GM12801 (cell line): Measurements from ENCODE around the gene RARS1.

Experiments
- CTCF ChIP-seq: IDR thresholded peaks from one replicate; pipeline ENCODE4 v1.5.1; 2011; ENCODE audit warnings: control low read depth; ENCODE audit not compliant: insufficient read length; ENCODE audit errors: extremely low read depth

RARS1 gene

GRCh38 chr5:168527756-168528295, 41.6 kb downstream of the RARS1 start:
- TF ChIP-seq CTCF: no peak

DNA sequence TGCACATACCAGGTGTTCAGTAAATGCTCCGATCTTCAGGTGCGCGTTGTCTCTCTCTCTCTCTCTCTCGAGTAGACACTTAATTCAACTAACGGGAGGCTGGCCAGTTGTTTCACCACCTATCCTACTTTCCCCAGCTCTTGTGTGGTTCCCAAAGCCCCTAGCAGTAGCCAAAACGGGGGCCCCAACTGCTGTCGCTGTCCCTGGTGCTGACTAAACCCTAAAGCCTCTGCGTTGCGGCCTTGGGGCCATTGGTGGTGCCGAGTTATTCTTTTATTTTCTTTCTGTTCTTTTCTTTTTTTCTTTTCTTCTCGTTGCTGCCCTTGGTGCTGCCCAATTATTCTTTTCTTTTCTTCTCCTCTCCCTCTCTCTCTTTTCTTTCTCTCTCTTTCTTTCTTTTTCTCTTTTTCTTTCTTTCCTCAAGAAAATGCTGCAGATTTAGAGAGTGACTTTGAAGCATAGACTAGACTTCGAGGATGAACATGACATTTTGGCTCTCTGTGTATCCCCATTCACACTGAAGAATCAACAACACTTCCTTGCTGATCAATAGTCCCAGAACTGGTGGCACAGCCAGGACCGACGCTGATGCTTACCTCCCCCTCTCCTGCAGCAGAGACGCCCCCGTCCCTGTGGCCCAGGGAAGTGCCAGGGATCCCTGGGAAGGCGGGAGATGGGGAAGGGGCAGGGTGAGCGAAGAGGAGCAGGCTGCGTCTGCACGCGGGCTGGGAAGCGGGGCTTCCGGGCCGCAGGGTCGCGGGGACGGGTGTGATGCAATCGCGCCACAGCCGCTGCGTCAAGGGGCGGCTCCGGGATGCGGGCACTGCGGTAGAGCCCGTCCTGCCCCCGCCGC, 42.5 kb downstream of the RARS1 start, which contains the start of gene FBLL1:
TSS of gene FBLL1 (plus strand) at position 785 of the 853 bp plus-strand sequence. CDS start 200 bp downstream, outside the sequence.
- TF ChIP-seq CTCF: no peak

DNA sequence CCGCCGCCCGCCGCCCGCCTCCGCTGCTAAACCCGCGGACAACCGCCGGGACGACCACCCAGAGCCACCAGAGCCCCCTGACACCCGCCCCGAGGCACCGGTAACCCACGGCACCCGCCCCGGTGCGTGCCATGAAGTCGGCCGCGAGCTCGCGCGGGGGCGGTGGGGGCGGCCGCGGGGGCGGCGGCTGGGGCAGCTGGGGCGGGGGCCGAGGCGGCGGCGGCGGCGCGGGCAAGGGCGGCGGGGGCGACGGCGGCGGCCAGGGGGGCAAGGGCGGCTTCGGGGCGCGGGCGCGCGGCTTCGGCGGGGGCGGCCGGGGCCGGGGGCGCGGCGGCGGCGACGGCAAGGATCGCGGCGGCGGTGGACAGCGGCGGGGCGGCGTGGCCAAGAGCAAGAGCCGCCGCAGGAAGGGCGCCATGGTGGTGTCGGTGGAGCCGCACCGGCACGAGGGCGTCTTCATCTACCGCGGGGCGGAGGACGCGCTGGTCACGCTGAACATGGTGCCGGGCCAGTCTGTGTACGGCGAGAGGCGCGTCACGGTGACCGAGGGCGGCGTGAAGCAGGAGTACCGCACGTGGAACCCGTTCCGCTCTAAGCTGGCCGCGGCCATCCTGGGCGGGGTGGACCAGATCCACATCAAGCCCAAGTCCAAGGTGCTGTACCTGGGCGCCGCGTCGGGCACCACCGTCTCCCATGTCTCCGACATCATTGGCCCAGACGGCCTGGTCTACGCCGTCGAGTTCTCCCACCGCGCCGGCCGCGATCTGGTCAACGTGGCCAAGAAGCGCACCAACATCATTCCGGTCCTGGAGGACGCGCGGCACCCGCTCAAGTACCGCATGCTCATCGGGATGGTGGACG, 43.3 kb downstream of the RARS1 start:
- TF ChIP-seq CTCF: no peak

- no peak for TF ChIP-seq CTCF
These were observed 44.4 kb downstream of the RARS1 start for GRCh38 chr5:168530621-168531150.

DNA sequence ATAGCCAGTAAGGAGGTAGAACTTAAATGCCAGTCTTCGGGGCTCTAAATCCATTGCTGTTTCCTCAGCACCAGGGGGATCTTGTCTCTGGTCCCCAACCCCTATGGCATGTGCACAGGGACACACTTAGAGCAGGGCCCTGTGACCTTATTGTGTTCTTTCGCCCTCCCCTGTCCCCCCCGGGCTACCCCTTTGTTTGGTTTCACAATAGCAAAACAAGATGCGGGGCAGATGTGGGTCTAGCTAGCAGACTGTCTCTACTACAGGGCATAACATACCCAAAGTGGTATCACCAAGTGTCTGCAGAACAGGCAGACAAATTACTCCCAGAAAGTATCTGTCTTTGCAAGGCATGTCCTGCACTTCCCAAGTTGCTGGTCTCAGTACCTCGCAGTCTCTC, 44.9 kb downstream of the RARS1 start:
- no peak for TF ChIP-seq CTCF

DNA sequence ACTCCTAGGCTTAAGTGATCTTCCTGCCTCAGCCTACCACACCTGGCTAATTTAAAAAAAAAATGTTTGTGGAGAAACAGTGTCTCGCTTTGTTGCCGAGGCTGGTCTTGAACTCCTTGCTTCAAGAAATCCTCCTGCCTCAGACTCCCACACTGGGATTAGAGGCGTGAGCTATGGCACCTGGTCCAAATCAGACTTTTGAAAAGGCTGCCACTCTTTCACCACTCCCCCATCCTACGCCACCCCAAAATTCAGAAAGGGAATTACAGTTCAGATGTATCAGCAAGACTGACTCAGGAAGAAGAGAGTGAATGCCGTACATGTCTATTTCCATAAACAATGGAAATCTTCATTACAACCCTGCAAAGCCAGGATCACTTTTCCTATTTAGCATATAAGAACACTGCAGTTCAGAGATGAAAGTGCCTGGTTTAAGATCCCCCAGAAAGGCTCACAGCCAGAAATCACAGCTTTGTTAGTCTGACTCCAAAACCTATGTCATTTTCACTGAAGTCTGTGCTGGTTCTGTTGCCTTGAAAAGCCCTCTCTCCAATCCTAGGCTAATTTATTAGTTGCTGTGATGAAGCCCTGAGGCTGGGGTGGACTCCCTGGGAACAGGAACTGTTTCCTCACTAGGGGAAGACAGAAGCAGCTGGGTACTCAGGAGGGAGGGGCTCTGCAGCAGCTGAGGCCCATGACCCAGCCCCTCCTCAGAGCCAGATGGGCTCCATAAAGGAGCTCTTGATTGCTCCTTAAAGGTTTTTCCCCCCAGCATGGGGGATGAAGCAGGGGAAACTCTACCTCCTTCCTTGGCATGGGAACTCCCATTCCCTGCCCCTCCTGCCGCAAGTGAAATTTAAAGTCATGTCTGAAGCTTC, 46.0 kb downstream of the RARS1 start:
- no peak for TF ChIP-seq CTCF
